HepG2 (cell line): ENCODE results near the gene C3orf22. TPM values are rescaled to one million over a fixed set of nuclear protein-coding genes. Genes with fewer than 3 reads are reported as not detected.

ENCODE experiments used
- ATAC-seq: fragments of 200-7000 bp; cut with Tn5 transposase; 3 replicates; pipeline ENCODE4 v1.9.1; 2020; ENCODE audit warnings: mild to moderate bottlenecking, moderate library complexity
- BruUV-seq: library from RNA; stranded (reverse); fragments of 400-500 nt; replicated peaks from 2 replicates; lab custom pipeline; 2021; lab: Mats Ljungman, UMichigan
- CTCF ChIA-PET: fragments of 300-600 bp; formaldehyde crosslinking; extraction: SDS; loops from one replicate; lab custom pipeline; 2021; ENCODE audit warnings: low total read pairs, inconsistent platforms, low intra/inter-chr PET ratio; lab: Yijun Ruan, JAX
- POLR2A ChIA-PET: fragments of 350-600 bp; sonication (Branson Sonifier 250); formaldehyde crosslinking; loops from one replicate; lab custom pipeline; 2020; ENCODE audit warnings: antibody characterized with exemption, inconsistent platforms; lab: Yijun Ruan, JAX
- DNase-seq: peaks from one replicate; pipeline ENCODE4 v3.0.0-alpha.2; 2015; ENCODE audit warnings: low spot score
- FAIRE-seq: peaks from 3 replicates; lab custom pipeline; 2011; peaks lifted over from hg19 to GRCh38; lab: Jason Lieb, UNC
- H2AFZ ChIP-seq: one replicate; pipeline ENCODE4 v1.6.1; 2011; ENCODE audit warnings: low read length, inconsistent platforms
- H3K27ac ChIP-seq: fragments of 300-600 bp; 3 replicates; pipeline ENCODE4 v1.8.0; 2011; ENCODE audit warnings: mixed run types, mild to moderate bottlenecking, mixed read lengths, low read length, inconsistent platforms; ENCODE audit not compliant: insufficient read depth; ENCODE audit errors: extremely low read length
- H3K27me3 ChIP-seq, 2 experiments: fragments of 200-600 bp in 1 of 2; 2 replicates in 1 of 2; 3 replicates in 1 of 2; pipeline versions ENCODE4 v1.6.0 to v1.8.0; 2011; ENCODE audit warnings: low read length in 2 of 2, mild to moderate bottlenecking in 2 of 2, moderate library complexity in 2 of 2, inconsistent platforms in 1 of 2; ENCODE audit not compliant: insufficient read depth in 2 of 2, control insufficient read depth in 1 of 2
- H3K36me3 ChIP-seq, 2 experiments: fragments of 200-600 bp in 1 of 2; replicated peaks in 1 of 2; 2 replicates in 1 of 2; 3 replicates in 1 of 2; pipeline versions ENCODE4 v1.5.1 to v1.8.0; 2011; ENCODE audit warnings: low read length in 2 of 2, inconsistent platforms in 1 of 2; ENCODE audit not compliant: insufficient read depth in 2 of 2, control insufficient read depth in 1 of 2
- H3K4me1 ChIP-seq: 2 replicates; pipeline ENCODE4 v1.5.1; 2012; ENCODE audit warnings: low read length, inconsistent platforms; ENCODE audit not compliant: insufficient read depth
- H3K4me2 ChIP-seq: 2 replicates; pipeline ENCODE4 v1.6.0; 2011; ENCODE audit warnings: low read depth, low read length, inconsistent platforms
- H3K4me3 ChIP-seq, 3 experiments: fragments of 200-600 bp in 1 of 3; sonication (generic), shearing (Covaris generic) in 1 of 3; replicated peaks in 1 of 3; 2 replicates each; pipeline ENCODE4 v1.5.1; 2011 to 2016; ENCODE audit warnings: low read length in 3 of 3, inconsistent platforms in 2 of 3, low read depth in 2 of 3, mild to moderate bottlenecking in 2 of 3, control low read depth in 1 of 3, mixed read lengths in 1 of 3; ENCODE audit not compliant: insufficient read depth in 1 of 3
- H3K79me2 ChIP-seq: one replicate; pipeline ENCODE4 v1.6.1; 2011; ENCODE audit warnings: low read length, inconsistent platforms; ENCODE audit not compliant: insufficient read depth
- H3K9ac ChIP-seq: 2 replicates; pipeline ENCODE4 v1.6.0; 2011; ENCODE audit warnings: mild to moderate bottlenecking, low read depth, low read length, inconsistent platforms; ENCODE audit not compliant: insufficient read depth
- H3K9me3 ChIP-seq: 2 replicates; pipeline ENCODE4 v1.5.1; 2012; ENCODE audit warnings: mild to moderate bottlenecking, low read length
- H4K20me1 ChIP-seq: 2 replicates; pipeline ENCODE4 v1.6.0; 2011; ENCODE audit warnings: inconsistent platforms, mild to moderate bottlenecking, low read length, moderate library complexity; ENCODE audit not compliant: insufficient read depth
- MXD4 ChIP-seq: IDR thresholded peaks from 2 replicates; pipeline ENCODE4 v1.6.1; 2016; ENCODE audit warnings: mild to moderate bottlenecking, missing biosample characterization, missing genetic modification reagents
- RELA ChIP-seq: sonication (generic); formaldehyde crosslinking; IDR thresholded peaks from 2 replicates; pipeline ENCODE4 v1.4.0; 2020; ENCODE audit warnings: missing genetic modification reagents
- RNF2 ChIP-seq: fragments of 450-650 bp; conservative IDR thresholded peaks from 2 replicates; pipeline ENCODE4 v1.6.1; 2016; ENCODE audit warnings: low read depth
- SMC3 ChIP-seq: IDR thresholded peaks from 2 replicates; pipeline ENCODE4 v1.6.1; 2011; ENCODE audit warnings: low read length, improper control_type of control experiment
- ZNF264 ChIP-seq: sonication (generic); formaldehyde crosslinking; IDR thresholded peaks from 2 replicates; pipeline ENCODE4 v1.4.0; 2020; ENCODE audit warnings: missing genetic modification reagents
- ZNF44 ChIP-seq: sonication (generic); formaldehyde crosslinking; IDR thresholded peaks from 2 replicates; pipeline ENCODE4 v1.5.1; 2020; ENCODE audit warnings: mild to moderate bottlenecking, missing genetic modification reagents
- ZNF710 ChIP-seq: sonication (generic); formaldehyde crosslinking; IDR thresholded peaks from 2 replicates; pipeline ENCODE4 v1.5.0; 2020; ENCODE audit warnings: mild to moderate bottlenecking, missing genetic modification reagents, borderline replicate concordance
- WGBS: methylation state at CpG from one replicate; pipeline ENCODE4 v1.1.6; 2017; ENCODE audit warnings: low lambda C conversion rate; 5-methylcytosine and 5-hydroxymethylcytosine counted together
- in situ Hi-C: cut with HindIII; loops from 2 replicates; pipeline ENCODE4 v1.10.0; 2017; ENCODE audit warnings: low pct_unique_long_range_greater_than_20kb; ENCODE audit not compliant: extremely low pct_ligation_motif_present
- intact Hi-C: fragments of 100-400 bp; cut with micrococcal nuclease; formaldehyde crosslinking; loops from one replicate; pipeline ENCODE4 v1.10.0; 2022; ENCODE audit not compliant: unreplicated experiment
- polyA plus RNA-seq, 8 experiments: library from polyadenylated mRNA; depleted of rRNA in 3 of 8; stranded (reverse) in 7 of 8; unstranded in 1 of 8; fragments of >200 nt; fragmentation: Illumina TruSeq in 4 of 8; extraction: Trizol in 4 of 8; gene quantifications; 2 replicates each; pipeline versions ENCODE4 v1.2.1 to v1.2.3, GENCODE V29; 2011 to 2016; ENCODE audit warnings: low read depth in 4 of 8, missing spikeins in 1 of 8, mixed read lengths in 1 of 8; ENCODE audit not compliant: insufficient read depth in 1 of 8
- total RNA-seq, 5 experiments: library from RNA; depleted of rRNA; stranded (reverse); fragments of >200 nt; fragmentation: Illumina TruSeq; extraction: Trizol; gene quantifications; 2 replicates each; pipeline ENCODE4 v1.2.3, GENCODE V29; 2016; ENCODE audit warnings: low read depth in 1 of 5
- TF ChIP-seq, protein P1 (sequence below): sonication (generic); formaldehyde crosslinking; IDR thresholded peaks from 2 replicates; pipeline ENCODE4 v1.8.1; 2023; ENCODE audit warnings: missing genetic modification reagents, inconsistent platforms, borderline replicate concordance
- TF ChIP-seq, protein P2 (sequence below): sonication (generic); formaldehyde crosslinking; IDR thresholded peaks from 2 replicates; pipeline ENCODE4 v1.5.0; 2020; ENCODE audit warnings: mild to moderate bottlenecking, missing genetic modification reagents
- TF ChIP-seq, protein P3 (sequence below): IDR thresholded peaks from 2 replicates; pipeline ENCODE4 v1.6.1; 2016; ENCODE audit warnings: mild to moderate bottlenecking, missing biosample characterization, missing genetic modification reagents

The C3orf22 gene
- total and polyA plus RNA-seq, 2 of the 13 experiments (the other 11 are each of a cell fraction or from before 2014, with no cell fraction given), result not detected

GRCh38 chr3:126517291-126517951 is 41.3 kb downstream of the C3orf22 start, which contains the start of gene UROC1:
UROC1 (minus strand) TSS chr3:126517773; CDS start chr3:126517719, 54 bp downstream.
- peak; percentile 72 for ATAC-seq
- no peak for DNase-seq
- TF ChIP-seq, protein P1, sequence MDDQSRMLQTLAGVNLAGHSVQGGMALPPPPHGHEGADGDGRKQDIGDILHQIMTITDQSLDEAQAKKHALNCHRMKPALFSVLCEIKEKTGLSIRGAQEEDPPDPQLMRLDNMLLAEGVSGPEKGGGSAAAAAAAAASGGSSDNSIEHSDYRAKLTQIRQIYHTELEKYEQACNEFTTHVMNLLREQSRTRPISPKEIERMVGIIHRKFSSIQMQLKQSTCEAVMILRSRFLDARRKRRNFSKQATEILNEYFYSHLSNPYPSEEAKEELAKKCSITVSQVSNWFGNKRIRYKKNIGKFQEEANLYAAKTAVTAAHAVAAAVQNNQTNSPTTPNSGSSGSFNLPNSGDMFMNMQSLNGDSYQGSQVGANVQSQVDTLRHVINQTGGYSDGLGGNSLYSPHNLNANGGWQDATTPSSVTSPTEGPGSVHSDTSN (CRISPR knock-in tag), result no peak
- TF ChIP-seq ZNF44 (CRISPR knock-in tag), result no peak
- no peak for TF ChIP-seq SMC3
- TF ChIP-seq ZNF710 (CRISPR knock-in tag), result no peak; the same call in 1 of the 2 replicates
- TF ChIP-seq MXD4 (CRISPR knock-in tag), result no peak
- TF ChIP-seq ZNF264, result no peak; the same call in 1 of the 2 replicates
- TF ChIP-seq RNF2, result no peak
- no peak for TF ChIP-seq RELA
- TF ChIP-seq, protein P2, sequence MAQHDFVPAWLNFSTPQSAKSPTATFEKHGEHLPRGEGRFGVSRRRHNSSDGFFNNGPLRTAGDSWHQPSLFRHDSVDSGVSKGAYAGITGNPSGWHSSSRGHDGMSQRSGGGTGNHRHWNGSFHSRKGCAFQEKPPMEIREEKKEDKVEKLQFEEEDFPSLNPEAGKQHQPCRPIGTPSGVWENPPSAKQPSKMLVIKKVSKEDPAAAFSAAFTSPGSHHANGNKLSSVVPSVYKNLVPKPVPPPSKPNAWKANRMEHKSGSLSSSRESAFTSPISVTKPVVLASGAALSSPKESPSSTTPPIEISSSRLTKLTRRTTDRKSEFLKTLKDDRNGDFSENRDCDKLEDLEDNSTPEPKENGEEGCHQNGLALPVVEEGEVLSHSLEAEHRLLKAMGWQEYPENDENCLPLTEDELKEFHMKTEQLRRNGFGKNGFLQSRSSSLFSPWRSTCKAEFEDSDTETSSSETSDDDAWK (CRISPR knock-in tag), result no peak
- TF ChIP-seq, protein P3, sequence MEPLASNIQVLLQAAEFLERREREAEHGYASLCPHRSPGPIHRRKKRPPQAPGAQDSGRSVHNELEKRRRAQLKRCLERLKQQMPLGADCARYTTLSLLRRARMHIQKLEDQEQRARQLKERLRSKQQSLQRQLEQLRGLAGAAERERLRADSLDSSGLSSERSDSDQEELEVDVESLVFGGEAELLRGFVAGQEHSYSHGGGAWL, result no peak; the same call in 1 of the 2 replicates

More at GRCh38 chr3:126517291-126517951, 41.3 kb downstream of the C3orf22 start, which contains the start of gene UROC1:
- no peaks in the 10 kb centered on the region for H4K20me1 ChIP-seq
- no peaks in the 10 kb centered on the region for H3K27me3 ChIP-seq
- peaks cover 60% of the 10 kb centered on the region for H3K4me1 ChIP-seq
- H2AFZ ChIP-seq, result no peak within 1 kb of the TSS
- H3K4me3 ChIP-seq, result peak within 1 kb of the TSS; percentile 54 to 73 (median 61)
- no peaks in the 10 kb centered on the region for H3K79me2 ChIP-seq
- H3K4me2 ChIP-seq, result peak within 1 kb of the TSS; percentile 94
- no peaks in the 10 kb centered on the region for H3K9me3 ChIP-seq
- 10% methylated on average over 2 of the region's 16 CpGs for WGBS
- peak within 1 kb of the TSS; percentile 76 for H3K27ac ChIP-seq
- BruUV-seq, result no TSS peak
- in situ Hi-C loops (no loop called here), intact Hi-C loops (loop anchor here (5.0 kb wide), 1 partner anchor 35 kb away; no protein-coding TSS in a partner anchor)
- no peaks in the 10 kb centered on the region for H3K36me3 ChIP-seq
- POLR2A ChIA-PET, result interaction anchor here (0.6 to 3.5 kb wide), 6 partner anchors 11 to 46 kb away, joined by 3 to 53 read pairs (median 8); no protein-coding TSS in a partner anchor
- CTCF ChIA-PET, result no interaction called here
- no peak for FAIRE-seq
- peak within 1 kb of the TSS; percentile 52 for H3K9ac ChIP-seq
